HUES48 (cell line): ENCODE measurements around the gene PYCR2.

Experiments
- H3K27ac ChIP-seq: one replicate; pipeline ENCODE4 v1.7.0; 2013; ENCODE audit warnings: low read depth, low read length, inconsistent platforms
- H3K27me3 ChIP-seq: 2 replicates; pipeline ENCODE4 v1.6.1; 2013; ENCODE audit warnings: mild to moderate bottlenecking, low read length; ENCODE audit not compliant: control insufficient read depth, insufficient read depth
- H3K36me3 ChIP-seq: 2 replicates; pipeline ENCODE4 v1.6.1; 2013; ENCODE audit warnings: low read length; ENCODE audit not compliant: control insufficient read depth, insufficient read depth
- H3K4me1 ChIP-seq: 2 replicates; pipeline ENCODE4 v1.6.1; 2013; ENCODE audit warnings: mild to moderate bottlenecking, low read length; ENCODE audit not compliant: control insufficient read depth, insufficient read depth
- H3K4me3 ChIP-seq: 2 replicates; pipeline ENCODE4 v1.5.1; 2013; ENCODE audit warnings: mild to moderate bottlenecking, low read depth, low read length
- H3K9ac ChIP-seq: 2 replicates; pipeline ENCODE4 v1.6.1; 2013; ENCODE audit warnings: mild to moderate bottlenecking, low read depth, low read length, moderate library complexity
- H3K9me3 ChIP-seq: 2 replicates; pipeline ENCODE4 v1.6.1; 2013; ENCODE audit warnings: low read length; ENCODE audit not compliant: control insufficient read depth, insufficient read depth

PYCR2 gene

GRCh38 chr1:225881081-225881958, 42.7 kb downstream of the PYCR2 start:
- H3K27me3 ChIP-seq = peaks cover 8% of the 10 kb centered on the region; the same call in 1 of the 2 replicates
- no peaks in the 10 kb centered on the region for H3K9me3 ChIP-seq
- peak overlapping the region; percentile 86 for H3K4me3 ChIP-seq
- H3K27ac ChIP-seq = peak overlapping the region; percentile 92
- H3K9ac ChIP-seq = peak overlapping the region; percentile 70
- H3K4me1 ChIP-seq = peaks cover 17% of the 10 kb centered on the region
- peaks cover 27% of the 10 kb centered on the region; the same call in 1 of the 2 replicates for H3K36me3 ChIP-seq

- peak overlapping the region; percentile 86 for H3K4me3 ChIP-seq
- H3K9ac ChIP-seq = no peak overlapping the region
- H3K27ac ChIP-seq = peak overlapping the region; percentile 92
- peaks cover 27% of the 10 kb centered on the region for H3K36me3 ChIP-seq
- H3K4me1 ChIP-seq = peaks cover 17% of the 10 kb centered on the region
- H3K27me3 ChIP-seq = peaks cover 8% of the 10 kb centered on the region; the same call in 1 of the 2 replicates
- H3K9me3 ChIP-seq = no peaks in the 10 kb centered on the region
Measured at GRCh38 chr1:225880636-225881035, 43.4 kb downstream of the PYCR2 start.

- H3K27me3 ChIP-seq = peaks cover 8% of the 10 kb centered on the region; the same call in 1 of the 2 replicates
- no peaks in the 10 kb centered on the region for H3K9me3 ChIP-seq
- H3K36me3 ChIP-seq = peaks cover 32% of the 10 kb centered on the region
- no peak overlapping the region for H3K27ac ChIP-seq
- H3K4me3 ChIP-seq = peak overlapping the region; percentile 5; the same call in 1 of the 2 replicates
- H3K9ac ChIP-seq = no peak overlapping the region
- peaks cover 17% of the 10 kb centered on the region for H3K4me1 ChIP-seq
Measured at GRCh38 chr1:225880222-225880588, 43.8 kb downstream of the PYCR2 start.

GRCh38 chr1:225879521-225880221, 44.4 kb downstream of the PYCR2 start:
- H3K36me3 ChIP-seq = peaks cover 35% of the 10 kb centered on the region
- H3K9me3 ChIP-seq = no peaks in the 10 kb centered on the region
- peaks cover 17% of the 10 kb centered on the region for H3K4me1 ChIP-seq
- no peak overlapping the region for H3K4me3 ChIP-seq
- H3K27me3 ChIP-seq = peaks cover 8% of the 10 kb centered on the region; the same call in 1 of the 2 replicates
- no peak overlapping the region for H3K27ac ChIP-seq
- no peak overlapping the region for H3K9ac ChIP-seq

GRCh38 chr1:225878282-225878681, 45.8 kb downstream of the PYCR2 start:
- Histone ChIP-seq H3K9me3 (no peaks in the 10 kb centered on the region), H3K9ac (no peak overlapping the region), H3K4me3 (no peak overlapping the region), H3K27me3 (peaks cover 3% of the 10 kb centered on the region; the same call in 1 of the 2 replicates), H3K4me1 (peaks cover 17% of the 10 kb centered on the region), H3K27ac (peak overlapping the region; percentile 1), H3K36me3 (peaks cover 48% of the 10 kb centered on the region)

GRCh38 chr1:225877580-225877979, 46.5 kb downstream of the PYCR2 start:
- Histone ChIP-seq H3K36me3 (peaks cover 53% of the 10 kb centered on the region), H3K4me3 (no peak overlapping the region), H3K27ac (no peak overlapping the region), H3K9ac (no peak overlapping the region), H3K4me1 (peaks cover 17% of the 10 kb centered on the region), H3K9me3 (no peaks in the 10 kb centered on the region), H3K27me3 (no peaks in the 10 kb centered on the region)

GRCh38 chr1:225876900-225877510, 47.0 kb downstream of the PYCR2 start:
- Histone ChIP-seq H3K36me3 (peaks cover 56% of the 10 kb centered on the region), H3K9me3 (no peaks in the 10 kb centered on the region), H3K4me1 (peaks cover 17% of the 10 kb centered on the region), H3K9ac (no peak overlapping the region), H3K4me3 (no peak overlapping the region), H3K27ac (no peak overlapping the region), H3K27me3 (no peaks in the 10 kb centered on the region)

GRCh38 chr1:225875044-225875815, 48.8 kb downstream of the PYCR2 start:
- Histone ChIP-seq H3K4me1 (peaks cover 4% of the 10 kb centered on the region), H3K36me3 (peaks cover 73% of the 10 kb centered on the region), H3K9ac (no peak overlapping the region)

GRCh38 chr1:225874431-225874830, 49.6 kb downstream of the PYCR2 start:
- Histone ChIP-seq H3K27me3 (no peaks in the 10 kb centered on the region), H3K36me3 (peaks cover 75% of the 10 kb centered on the region), H3K4me3 (no peak overlapping the region), H3K9me3 (no peaks in the 10 kb centered on the region), H3K4me1 (no peaks in the 10 kb centered on the region), H3K27ac (no peak overlapping the region), H3K9ac (no peak overlapping the region)

More at GRCh38 chr1:225875044-225875815, 48.8 kb downstream of the PYCR2 start:
- H3K9me3 ChIP-seq = no peaks in the 10 kb centered on the region
- no peak overlapping the region for H3K4me3 ChIP-seq
- H3K27ac ChIP-seq = peak overlapping the region; percentile 42
- H3K27me3 ChIP-seq = no peaks in the 10 kb centered on the region

- H3K4me1 ChIP-seq = no peaks in the 10 kb centered on the region
- H3K27ac ChIP-seq = no peak overlapping the region
- H3K4me3 ChIP-seq = no peak overlapping the region
- peaks cover 77% of the 10 kb centered on the region for H3K36me3 ChIP-seq
- H3K27me3 ChIP-seq = no peaks in the 10 kb centered on the region
- H3K9ac ChIP-seq = no peak overlapping the region
- no peaks in the 10 kb centered on the region for H3K9me3 ChIP-seq
Measured at GRCh38 chr1:225873281-225873850, 50.7 kb downstream of the PYCR2 start.
